Measurements from ENCODE around the gene SSNA1.

SSNA1 gene

DNA sequence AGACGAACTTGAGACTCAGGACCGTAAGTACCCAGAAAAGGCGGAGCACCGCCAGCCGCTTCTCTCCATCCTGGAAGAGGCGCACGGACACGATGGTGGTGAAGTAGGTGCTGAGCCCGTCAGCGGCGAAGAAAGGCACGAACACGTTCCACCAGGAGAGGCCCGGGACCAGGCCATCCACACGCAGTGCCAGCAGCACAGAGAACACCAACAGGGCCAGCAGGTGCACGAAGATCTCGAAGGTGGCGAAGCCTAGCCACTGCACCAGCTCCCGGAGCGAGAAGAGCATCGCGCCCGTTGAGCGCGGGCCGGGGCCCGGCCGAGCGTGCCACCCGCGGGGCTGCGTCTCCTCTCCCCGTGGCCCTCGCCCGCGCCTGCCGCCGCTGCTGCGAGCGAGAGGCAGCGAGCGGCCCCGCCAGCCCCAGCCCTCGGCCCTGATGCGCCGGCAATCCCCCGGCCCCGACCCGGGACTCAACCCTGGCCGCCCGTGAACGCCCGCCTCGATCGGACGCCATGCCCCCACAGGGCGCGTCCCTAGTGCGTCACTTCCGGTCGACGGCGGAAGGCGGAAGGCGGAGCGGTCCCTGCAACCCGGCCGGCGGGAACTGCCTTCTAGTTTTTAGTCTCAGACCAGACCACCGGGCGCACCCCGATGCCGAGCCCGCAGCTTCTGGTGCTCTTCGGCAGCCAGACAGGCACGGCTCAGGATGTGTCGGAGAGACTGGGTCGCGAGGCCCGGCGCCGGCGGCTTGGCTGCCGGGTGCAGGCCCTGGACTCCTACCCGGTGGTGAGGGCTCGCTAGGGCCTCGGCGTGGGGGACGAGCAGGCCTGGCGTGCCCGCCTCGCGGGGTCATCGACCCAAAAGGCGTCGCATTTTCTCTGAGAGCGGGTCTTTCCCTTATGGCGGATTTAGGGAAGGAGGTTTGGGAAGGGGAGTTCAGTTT, 16.9 kb downstream of the SSNA1 start, which contains the start of the genes NDOR1 and TMEM203:
Gene NDOR1, plus strand, starts transcription at position 575 of the 944 bp plus-strand sequence. Its CDS starts 78 bp downstream, at position 653.
Gene TMEM203, minus strand, starts transcription at position 523 of the 944 bp plus-strand sequence. Its CDS starts 234 bp downstream, at position 289.
- peak within 1 kb of the TSS; percentile 94 for H2AFZ ChIP-seq
- peak within 1 kb of the TSS; percentile 44 for H3K27ac ChIP-seq
- H3K4me1 ChIP-seq = no peaks in the 10 kb centered on the region
- H3K4me3 ChIP-seq (ENCODE audit: low read depth, low read length) = peak within 1 kb of the TSS; percentile 74
- TF ChIP-seq, protein P1, sequence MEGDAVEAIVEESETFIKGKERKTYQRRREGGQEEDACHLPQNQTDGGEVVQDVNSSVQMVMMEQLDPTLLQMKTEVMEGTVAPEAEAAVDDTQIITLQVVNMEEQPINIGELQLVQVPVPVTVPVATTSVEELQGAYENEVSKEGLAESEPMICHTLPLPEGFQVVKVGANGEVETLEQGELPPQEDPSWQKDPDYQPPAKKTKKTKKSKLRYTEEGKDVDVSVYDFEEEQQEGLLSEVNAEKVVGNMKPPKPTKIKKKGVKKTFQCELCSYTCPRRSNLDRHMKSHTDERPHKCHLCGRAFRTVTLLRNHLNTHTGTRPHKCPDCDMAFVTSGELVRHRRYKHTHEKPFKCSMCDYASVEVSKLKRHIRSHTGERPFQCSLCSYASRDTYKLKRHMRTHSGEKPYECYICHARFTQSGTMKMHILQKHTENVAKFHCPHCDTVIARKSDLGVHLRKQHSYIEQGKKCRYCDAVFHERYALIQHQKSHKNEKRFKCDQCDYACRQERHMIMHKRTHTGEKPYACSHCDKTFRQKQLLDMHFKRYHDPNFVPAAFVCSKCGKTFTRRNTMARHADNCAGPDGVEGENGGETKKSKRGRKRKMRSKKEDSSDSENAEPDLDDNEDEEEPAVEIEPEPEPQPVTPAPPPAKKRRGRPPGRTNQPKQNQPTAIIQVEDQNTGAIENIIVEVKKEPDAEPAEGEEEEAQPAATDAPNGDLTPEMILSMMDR (IDR thresholded peaks at IDR 0.05) = no peak
- H3K9ac ChIP-seq = peak within 1 kb of the TSS; percentile 76
- peaks cover 17% of the 10 kb centered on the region for H3K79me2 ChIP-seq
- peak within 1 kb of the TSS; percentile 67 for H3K4me2 ChIP-seq (ENCODE audit: low read length)
- H3K36me3 ChIP-seq (ENCODE audit: control insufficient read depth, insufficient read depth, low read length) = no peaks in the 10 kb centered on the region
- H3K9me3 ChIP-seq (ENCODE audit: control insufficient read depth, low read length) = no peaks in the 10 kb centered on the region
- no peaks in the 10 kb centered on the region for H3K27me3 ChIP-seq (ENCODE audit: control insufficient read depth, insufficient read depth, low read length)

DNA sequence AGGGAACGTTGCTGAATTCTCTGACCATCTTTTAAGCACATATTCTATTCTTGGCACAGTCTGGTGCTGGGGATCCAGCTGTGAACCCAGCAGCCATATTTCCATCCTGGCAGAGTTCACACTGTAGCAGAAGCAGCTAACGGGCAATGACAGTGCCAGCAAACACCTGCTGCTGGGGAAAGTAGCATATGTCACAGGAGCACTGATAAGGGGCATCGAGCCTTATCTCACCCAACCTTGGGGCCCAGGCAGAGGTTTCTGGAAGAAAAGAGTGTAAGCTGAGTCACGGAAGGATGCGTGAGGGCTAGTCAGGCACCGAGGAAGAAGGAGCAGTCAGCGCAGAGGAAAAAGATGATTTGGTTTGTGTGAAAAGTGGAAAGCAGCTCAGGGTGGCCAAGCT, 18.1 kb downstream of the SSNA1 start:
- no peak overlapping the region for H2AFZ ChIP-seq
- no peak overlapping the region for H3K9ac ChIP-seq
- H3K4me3 ChIP-seq (ENCODE audit: low read depth, low read length) = peak overlapping the region; percentile 74
- no peaks in the 10 kb centered on the region for H3K4me1 ChIP-seq
- TF ChIP-seq, protein P1 (IDR thresholded peaks at IDR 0.05) = no peak
- H3K36me3 ChIP-seq (ENCODE audit: control insufficient read depth, insufficient read depth, low read length) = no peaks in the 10 kb centered on the region
- peak overlapping the region; percentile 67 for H3K4me2 ChIP-seq (ENCODE audit: low read length)
- H3K27ac ChIP-seq = no peak overlapping the region
- peaks cover 17% of the 10 kb centered on the region for H3K79me2 ChIP-seq
- no peaks in the 10 kb centered on the region for H3K9me3 ChIP-seq (ENCODE audit: control insufficient read depth, low read length)
- no peaks in the 10 kb centered on the region for H3K27me3 ChIP-seq (ENCODE audit: control insufficient read depth, insufficient read depth, low read length)

DNA sequence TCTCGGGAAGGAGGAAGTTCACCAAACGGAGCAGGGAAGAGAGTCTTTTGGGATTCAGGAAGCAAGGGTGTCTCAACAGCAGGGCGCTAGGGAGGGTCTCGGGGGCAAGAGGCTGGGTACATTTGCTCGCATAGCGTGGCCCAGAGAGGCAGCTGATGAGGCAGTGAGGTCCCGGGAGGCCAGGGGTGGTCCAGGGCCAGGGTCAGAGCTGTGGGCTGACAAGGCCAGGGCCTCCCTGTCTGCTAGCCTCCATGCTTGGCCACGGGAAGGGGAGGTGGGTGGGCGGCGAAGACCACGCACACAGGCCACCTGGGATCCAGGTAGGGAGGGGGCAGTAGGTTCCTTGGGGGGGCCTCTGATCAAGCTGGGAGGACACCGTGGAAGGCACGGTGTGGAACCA, 23.1 kb downstream of the SSNA1 start:
- Histone ChIP-seq H3K9me3 (ENCODE audit: control insufficient read depth, low read length) (no peaks in the 10 kb centered on the region), H3K4me2 (ENCODE audit: low read length) (no peak overlapping the region), H3K36me3 (ENCODE audit: control insufficient read depth, insufficient read depth, low read length) (no peaks in the 10 kb centered on the region), H3K9ac (no peak overlapping the region), H3K27me3 (ENCODE audit: control insufficient read depth, insufficient read depth, low read length) (no peaks in the 10 kb centered on the region), H3K79me2 (no peaks in the 10 kb centered on the region), H2AFZ (no peak overlapping the region), H3K27ac (no peak overlapping the region), H3K4me3 (ENCODE audit: low read depth, low read length) (no peak overlapping the region), H3K4me1 (no peaks in the 10 kb centered on the region)
- TF ChIP-seq, protein P1 (IDR thresholded peaks at IDR 0.05) = no peak

DNA sequence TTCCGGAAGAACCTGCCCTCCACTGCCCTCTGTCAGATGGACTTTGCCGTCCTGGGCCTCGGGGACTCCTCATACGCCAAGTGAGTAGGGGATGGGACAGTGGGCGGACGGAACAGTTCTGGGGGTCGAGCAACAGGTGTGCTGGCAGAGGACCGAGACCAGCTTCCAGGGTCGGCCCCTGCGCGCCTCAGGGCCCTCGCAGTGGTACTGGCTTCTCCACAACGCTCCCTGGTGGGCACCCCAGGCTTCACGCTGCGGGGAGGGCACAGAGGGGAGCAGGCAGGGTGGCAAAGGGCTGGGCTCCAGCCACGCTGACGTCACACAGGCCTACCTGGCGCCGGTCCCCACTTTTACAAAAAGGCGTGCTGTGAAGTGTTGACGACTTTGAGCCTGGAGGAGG, 24.0 kb downstream of the SSNA1 start:
- Histone ChIP-seq H3K4me1 (no peaks in the 10 kb centered on the region), H3K4me3 (ENCODE audit: low read depth, low read length) (no peak overlapping the region), H2AFZ (no peak overlapping the region), H3K79me2 (no peaks in the 10 kb centered on the region), H3K9me3 (ENCODE audit: control insufficient read depth, low read length) (no peaks in the 10 kb centered on the region), H3K36me3 (ENCODE audit: control insufficient read depth, insufficient read depth, low read length) (no peaks in the 10 kb centered on the region), H3K9ac (no peak overlapping the region), H3K27me3 (ENCODE audit: control insufficient read depth, insufficient read depth, low read length) (no peaks in the 10 kb centered on the region), H3K4me2 (ENCODE audit: low read length) (no peak overlapping the region), H3K27ac (no peak overlapping the region)
- TF ChIP-seq, protein P1 (IDR thresholded peaks at IDR 0.05) = no peak
